Smooth muscle cell of the umbilical artery (primary cell): ENCODE data around the gene NTHL1. TPM values are rescaled to one million over a fixed set of nuclear protein-coding genes. Genes with fewer than 3 reads are reported as not detected.

Source experiments
- total RNA-seq: library from RNA; depleted of rRNA; stranded (reverse); fragments of >200 nt; gene quantifications from 2 replicates; pipeline ENCODE4 v1.2.3, GENCODE V29; 2014

Gene NTHL1
- 15.3 and 25.2 TPM in 2 replicates for total RNA-seq

DNA sequence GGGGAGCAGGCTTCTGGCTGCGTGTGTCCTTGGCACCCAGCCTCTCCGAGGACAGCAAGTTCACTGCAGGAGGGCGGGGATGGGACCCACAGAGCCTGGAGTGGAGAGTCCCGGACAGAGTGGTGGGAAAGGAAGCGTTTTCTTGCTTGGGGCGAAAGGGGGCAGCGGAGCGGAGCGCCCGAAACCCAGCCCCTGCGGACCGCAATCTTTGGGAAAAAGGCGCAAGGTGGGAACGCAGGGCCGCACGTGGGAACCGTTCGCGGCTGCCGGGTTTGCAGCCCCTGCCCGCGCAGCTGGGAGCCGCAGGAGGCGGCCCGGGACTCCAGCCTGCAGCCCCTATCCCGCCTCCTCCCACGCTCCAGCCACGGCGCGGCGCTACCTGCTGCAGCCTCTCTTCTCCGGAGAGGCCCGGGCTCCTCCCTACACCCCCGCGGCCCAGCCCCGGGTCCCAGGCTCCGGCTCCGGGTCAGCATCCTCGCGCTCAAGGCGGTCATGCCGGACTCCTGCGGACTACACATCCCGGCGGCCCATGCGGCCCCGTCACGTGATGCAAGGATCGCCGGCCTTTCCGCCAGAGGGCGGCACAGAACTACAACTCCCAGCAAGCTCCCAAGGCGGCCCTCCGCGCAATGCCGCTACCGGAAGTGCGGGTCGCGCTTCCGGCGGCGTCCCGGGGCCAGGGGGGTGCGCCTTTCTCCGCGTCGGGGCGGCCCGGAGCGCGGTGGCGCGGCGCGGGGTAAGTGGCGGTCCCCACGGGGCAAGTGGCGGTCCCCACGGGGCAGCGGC is at the start of gene NTHL1, which contains the start of gene TSC2:
TSS of gene NTHL1 (minus strand) at position 505 of the 786 bp plus-strand sequence. CDS start at position 494, 11 bp downstream.
TSS of gene TSC2 (plus strand) at position 656 of the 786 bp plus-strand sequence. CDS start 631 bp downstream, outside the sequence.

DNA sequence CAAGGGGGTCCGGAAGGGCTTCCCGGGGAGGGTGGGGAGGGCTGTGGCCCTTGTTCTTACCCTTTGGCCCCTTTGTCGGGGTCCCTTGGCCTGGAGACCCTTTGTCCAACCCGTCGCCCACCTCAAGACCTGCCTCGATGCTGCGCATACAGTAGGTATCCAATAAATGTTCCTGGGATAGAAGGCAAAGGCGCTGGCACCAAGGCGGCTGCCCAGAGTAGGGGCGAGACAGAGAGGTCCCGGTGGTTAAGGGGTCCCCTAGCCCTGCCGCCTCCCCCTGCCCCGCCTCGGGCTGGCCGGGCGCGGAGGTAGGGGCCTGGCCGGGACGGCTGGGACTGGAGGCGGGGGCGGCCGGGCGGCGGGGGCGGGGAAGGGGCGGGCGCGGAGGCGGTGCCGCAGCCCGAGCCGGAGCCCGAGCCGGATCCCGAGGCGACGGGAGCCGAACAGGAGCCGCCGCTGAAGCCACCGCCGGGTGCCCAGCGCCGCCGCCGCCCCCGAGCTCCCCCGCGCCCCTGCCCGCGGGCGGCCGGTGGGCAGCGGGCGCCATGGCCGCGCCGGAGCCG is 21.1 kb downstream of the NTHL1 start, which contains the start of gene NHERF2:
TSS of gene NHERF2 (plus strand) at position 442 of the 563 bp plus-strand sequence. CDS start at position 546, 104 bp downstream.

DNA sequence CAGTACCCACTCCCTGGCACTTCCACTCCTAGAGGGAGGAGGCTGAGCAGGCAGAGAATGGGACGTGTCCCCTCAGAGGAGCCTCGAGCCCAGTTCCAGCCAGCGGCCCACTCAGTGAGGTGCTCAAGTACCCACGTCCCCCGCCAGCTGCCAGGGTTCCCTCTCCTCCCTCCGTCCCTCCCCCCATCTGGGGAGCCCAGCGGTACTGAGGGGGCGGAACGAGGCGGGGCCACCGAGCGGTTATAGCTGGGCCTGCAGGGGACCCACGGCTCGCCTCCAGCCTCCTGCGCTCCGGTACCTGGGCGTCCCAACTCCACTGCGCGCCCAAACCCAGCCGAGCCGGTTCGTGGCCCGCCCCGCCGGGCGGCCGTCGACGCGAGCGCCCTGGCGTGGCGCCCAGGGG is 28.1 kb downstream of the NTHL1 start, which contains the start of gene NPW:
TSS of gene NPW (plus strand) at position 268 of the 403 bp plus-strand sequence.

DNA sequence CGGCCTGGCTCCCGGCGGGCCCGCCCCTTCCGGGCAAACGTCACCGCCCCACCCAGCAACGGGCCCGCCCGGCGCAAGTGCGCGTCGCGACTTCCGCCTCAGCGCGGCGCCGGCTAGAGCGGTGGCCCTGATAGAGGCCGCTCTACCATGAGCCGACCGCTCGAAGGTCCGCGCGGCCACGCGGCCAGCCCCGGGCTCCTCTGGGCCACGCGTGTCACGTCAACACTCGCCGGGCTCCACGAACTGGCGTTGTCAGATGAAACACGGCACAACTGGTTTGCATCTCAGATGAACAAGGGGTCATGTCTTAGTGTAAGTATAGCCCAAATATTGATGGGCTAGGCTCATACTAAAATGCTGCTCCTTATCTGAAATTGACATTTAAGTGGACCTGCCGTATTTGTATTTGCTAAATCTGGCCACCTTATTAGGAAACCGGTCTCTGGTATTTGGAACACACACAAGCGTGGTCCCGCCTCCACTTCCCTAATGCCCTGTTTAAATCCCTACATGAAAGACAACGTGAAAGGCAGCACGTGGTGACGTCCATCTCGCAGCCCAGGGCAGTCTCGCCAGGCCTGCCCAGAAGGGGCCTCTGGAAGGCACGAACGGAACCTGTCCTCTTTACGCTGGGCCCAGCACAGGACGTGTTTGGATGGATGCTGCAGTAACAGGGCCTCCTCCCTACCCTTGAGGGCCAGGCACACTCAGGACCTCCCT is 37.7 kb downstream of the NTHL1 start, which contains the start of gene ZNF598:
TSS of gene ZNF598 (minus strand) at position 31 of the 720 bp plus-strand sequence.

Other genes with a start within 250 kb of the NTHL1 start
- gene HAGH, start 221.0 kb downstream of the NTHL1 start, total RNA-seq = 54.9 and 57.3 TPM in 2 replicates
- 57.6 and 61.4 TPM in 2 replicates for gene FAHD1, start 220.6 kb downstream of the NTHL1 start, total RNA-seq
- not detected in 2 replicates for gene MEIOB, start 175.7 kb downstream of the NTHL1 start, total RNA-seq
- gene HS3ST6, start 129.4 kb downstream of the NTHL1 start, total RNA-seq = not detected in 2 replicates
- 4.1 and 6.2 TPM in 2 replicates for gene MSRB1, start 104.6 kb downstream of the NTHL1 start, total RNA-seq
- gene RPL3L, start 93.1 kb downstream of the NTHL1 start, total RNA-seq = not detected in 2 replicates
- gene NDUFB10, start 88.3 kb downstream of the NTHL1 start, total RNA-seq = 91.1 and 110 TPM in 2 replicates
- 1,386 and 1,428 TPM in 2 replicates for gene RPS2, start 83.0 kb downstream of the NTHL1 start, total RNA-seq
- not detected in 2 replicates for gene RNF151, start 81.0 kb downstream of the NTHL1 start, total RNA-seq
- gene TBL3, start 75.8 kb downstream of the NTHL1 start, total RNA-seq = 26.4 and 59.3 TPM in 2 replicates
- gene NOXO1, start 66.4 kb downstream of the NTHL1 start, total RNA-seq = under 0.01 and 0.28 TPM in 2 replicates
- gene GFER, start 63.6 kb downstream of the NTHL1 start, total RNA-seq = 11.1 and 14.3 TPM in 2 replicates
- 3.6 and 7.3 TPM in 2 replicates for gene SYNGR3, start 57.9 kb downstream of the NTHL1 start, total RNA-seq
- gene ZNF598, start 38.0 kb downstream of the NTHL1 start, total RNA-seq = 13.1 and 29.6 TPM in 2 replicates
- 0.30 and 0.65 TPM in 2 replicates for gene NPW, start 28.0 kb downstream of the NTHL1 start, total RNA-seq
- 19.0 and 24.5 TPM in 2 replicates for gene NHERF2, start 20.9 kb downstream of the NTHL1 start, total RNA-seq
- 60.9 and 71.0 TPM in 2 replicates for gene TSC2, start 151 bp upstream of the NTHL1 start, total RNA-seq
- gene PKD1, start 88.1 kb upstream of the NTHL1 start, total RNA-seq = 188 and 249 TPM in 2 replicates
- 2.3 and 3.0 TPM in 2 replicates for gene RAB26, start 100.8 kb upstream of the NTHL1 start, total RNA-seq
- 51.4 and 89.8 TPM in 2 replicates for gene TRAF7, start 107.9 kb upstream of the NTHL1 start, total RNA-seq
- gene CASKIN1, start 148.8 kb upstream of the NTHL1 start, total RNA-seq = 0.30 and 0.92 TPM in 2 replicates
- 19.6 and 25.8 TPM in 2 replicates for gene MLST8, start 157.6 kb upstream of the NTHL1 start, total RNA-seq
- 2.1 and 9.6 TPM in 2 replicates for gene BRICD5, start 163.0 kb upstream of the NTHL1 start, total RNA-seq
- 12.8 and 16.4 TPM in 2 replicates for gene PGP, start 167.0 kb upstream of the NTHL1 start, total RNA-seq
- 26.1 and 29.5 TPM in 2 replicates for gene E4F1, start 175.8 kb upstream of the NTHL1 start, total RNA-seq
- gene DNASE1L2, start 188.6 kb upstream of the NTHL1 start, total RNA-seq = 1.2 and 1.3 TPM in 2 replicates
- gene ECI1, start 203.8 kb upstream of the NTHL1 start, total RNA-seq = 22.4 and 38.0 TPM in 2 replicates
- gene RNPS1, start 220.3 kb upstream of the NTHL1 start, total RNA-seq = 44.5 and 91.3 TPM in 2 replicates